Measurements from ENCODE around the gene CCDC33.

GRCh38 chr15:74234598-74234875 is 1.6 kb upstream of the CCDC33 start:
- no peak for TF ChIP-seq MAX (IDR thresholded peaks at IDR 0.05; ENCODE audit: insufficient read depth, insufficient read length)
- no peak for TF ChIP-seq CTCF (IDR thresholded peaks at IDR 0.05; ENCODE audit: extremely low read depth in 1 of 2, insufficient read depth in 1 of 2, low read depth in 1 of 2, low read length in 2 of 2)
- no peak for TF ChIP-seq FOS (IDR thresholded peaks at IDR 0.05; ENCODE audit: borderline replicate concordance, insufficient read depth, low read length)
- TF ChIP-seq MYC (IDR thresholded peaks at IDR 0.05; ENCODE audit: low read depth, low read length) = no peak
- TF ChIP-seq EZH2 (IDR thresholded peaks at IDR 0.05; ENCODE audit: borderline replicate concordance, low read depth, low read length, severe bottlenecking) = no peak
- TF ChIP-seq POLR2A (IDR thresholded peaks at IDR 0.05; ENCODE audit: low read depth, low read length) = no peak
- TF ChIP-seq POLR2AphosphoS5 (IDR thresholded peaks at IDR 0.05; ENCODE audit: insufficient read depth, low read depth, low read length) = no peak

All from endothelial cell of umbilical vein (primary cell).